HT-29 (cell line): ENCODE measurements around the gene RGS2. TPM values are rescaled to one million over a fixed set of nuclear protein-coding genes. Genes with fewer than 3 reads are reported as not detected.

Experiments used
- DNase-seq: peaks from one replicate; pipeline ENCODE4 v3.0.0-alpha.2; 2015; ENCODE audit warnings: low spot score
- total RNA-seq: library from RNA; depleted of rRNA; stranded (reverse); fragments of >200 nt; shearing (Covaris generic); gene quantifications from 2 replicates; pipeline ENCODE4 v1.2.3, GENCODE V29; 2014; rRNA removed

Gene RGS2
- total RNA-seq, 1 experiment from 2014 or later: 10.5 TPM

GRCh38 chr1:192830595-192831246 is 21.9 kb downstream of the RGS2 start:
- DNase-seq: no peak

- no peak for DNase-seq
Observed at GRCh38 chr1:192831706-192832355, 23.0 kb downstream of the RGS2 start.

GRCh38 chr1:192832492-192832891 is 23.7 kb downstream of the RGS2 start:
- DNase-seq: no peak

- DNase-seq: no peak
Observed at GRCh38 chr1:192835116-192835515, 26.3 kb downstream of the RGS2 start.

DNA sequence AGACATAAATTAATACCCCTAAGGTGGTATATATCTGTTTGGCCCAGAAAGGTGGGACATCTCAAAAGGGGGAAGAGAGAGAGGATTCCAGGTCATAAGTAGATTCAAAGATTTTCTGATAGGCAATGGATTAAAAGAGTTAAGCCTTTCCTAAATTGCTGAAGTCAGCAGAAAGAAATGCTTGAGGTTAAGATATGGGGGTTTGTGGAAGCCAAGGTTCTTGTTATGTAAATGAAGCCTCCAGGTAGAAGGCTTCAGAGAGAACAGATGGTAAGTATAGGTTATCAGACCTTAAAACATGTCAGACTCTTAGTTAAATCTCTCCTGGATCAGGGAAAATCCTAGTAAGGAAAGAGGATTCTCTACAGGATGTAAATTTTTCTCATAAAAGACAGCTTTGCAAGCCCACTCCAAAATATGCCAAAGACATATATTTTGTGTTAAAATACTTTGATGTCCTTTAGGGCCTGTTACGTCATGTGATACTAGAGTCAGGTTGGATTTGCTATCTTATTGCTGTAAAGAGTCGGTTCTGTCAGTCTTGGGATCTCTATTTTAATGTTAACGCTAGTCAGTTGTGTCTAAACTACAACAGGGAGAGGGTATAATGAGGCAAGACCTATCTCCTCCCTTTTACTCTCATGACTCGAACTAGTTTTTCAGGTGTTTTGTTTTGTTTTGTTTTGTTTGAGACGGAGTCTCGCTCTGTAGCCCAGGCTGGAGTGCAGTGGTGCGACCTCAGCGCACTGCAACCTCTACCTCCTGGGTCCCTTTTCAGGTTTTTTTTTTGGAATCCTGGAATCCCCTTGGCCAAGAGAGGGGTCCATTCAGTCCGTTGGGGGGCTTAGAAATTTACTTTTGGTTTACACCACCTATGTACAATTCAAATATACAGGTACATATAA is 30.6 kb downstream of the RGS2 start:
- no peak for DNase-seq

GRCh38 chr1:192844360-192844759 is 35.5 kb downstream of the RGS2 start:
- no peak for DNase-seq

DNA sequence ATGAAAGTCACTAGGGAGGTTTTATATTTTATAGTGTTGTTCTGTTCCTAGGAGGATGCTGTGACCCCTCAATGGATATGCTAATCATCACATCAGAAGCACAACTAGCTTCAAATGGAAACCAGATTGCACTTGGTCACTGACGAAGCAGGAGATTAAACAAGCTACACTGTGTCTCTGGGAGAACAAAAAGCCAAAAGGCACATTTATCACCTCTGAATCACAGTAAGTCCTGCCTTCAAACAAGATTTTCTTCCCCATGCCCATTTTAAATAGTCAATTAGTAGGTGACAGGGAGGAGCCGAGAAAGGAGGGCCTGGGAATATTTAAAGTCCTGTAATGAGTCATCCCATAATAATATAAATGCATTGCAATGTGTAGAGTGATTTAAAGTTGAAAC is 38.1 kb downstream of the RGS2 start:
- no peak for DNase-seq

GRCh38 chr1:192849011-192849410 is 40.2 kb downstream of the RGS2 start:
- DNase-seq: no peak

GRCh38 chr1:192849442-192849841 is 40.6 kb downstream of the RGS2 start:
- no peak for DNase-seq

DNA sequence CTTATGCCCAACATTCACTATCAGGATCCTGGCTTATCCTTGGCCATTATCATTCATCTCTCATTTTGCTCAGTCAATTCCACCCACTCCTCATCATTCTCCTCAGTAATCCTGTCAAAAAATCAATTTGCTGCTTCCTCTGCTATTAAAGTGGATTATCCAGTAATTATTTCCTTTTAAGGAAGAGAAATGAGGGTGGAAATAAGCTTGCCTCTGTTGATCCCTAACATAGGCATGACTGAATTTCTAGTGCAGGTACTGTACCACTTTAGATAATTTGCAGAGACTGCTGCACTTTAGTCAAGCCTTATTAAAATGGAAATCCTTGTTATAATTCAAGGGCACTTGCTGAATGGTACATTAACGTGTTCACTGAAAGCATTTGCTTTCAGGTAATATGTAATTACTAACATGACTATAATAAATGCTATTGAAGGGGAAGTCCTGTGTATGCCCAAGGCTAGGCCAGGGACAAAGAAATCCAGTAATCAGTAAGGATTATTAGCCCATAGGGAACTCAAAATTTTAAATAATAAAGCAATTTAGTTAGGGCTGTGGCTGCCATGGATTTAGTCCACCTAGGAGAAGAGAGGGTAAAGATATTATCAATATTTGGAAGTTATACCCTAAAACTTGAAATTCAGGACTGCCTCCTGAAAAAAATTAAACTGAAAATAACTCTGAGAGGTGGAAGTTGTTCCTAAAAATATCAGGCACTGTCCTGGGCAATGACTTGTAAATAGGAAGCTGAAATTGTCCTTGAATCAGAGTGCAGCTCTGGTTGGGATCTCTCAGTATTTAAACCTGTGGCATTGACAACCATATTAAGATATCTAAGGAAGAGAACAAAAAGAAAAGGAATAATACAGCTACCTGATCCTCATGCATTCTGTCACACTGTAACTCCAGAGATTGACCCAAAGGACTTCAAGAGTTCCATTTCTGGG is 43.4 kb downstream of the RGS2 start:
- DNase-seq: no peak

GRCh38 chr1:192858456-192858855 is 49.6 kb downstream of the RGS2 start:
- DNase-seq: no peak

DNA sequence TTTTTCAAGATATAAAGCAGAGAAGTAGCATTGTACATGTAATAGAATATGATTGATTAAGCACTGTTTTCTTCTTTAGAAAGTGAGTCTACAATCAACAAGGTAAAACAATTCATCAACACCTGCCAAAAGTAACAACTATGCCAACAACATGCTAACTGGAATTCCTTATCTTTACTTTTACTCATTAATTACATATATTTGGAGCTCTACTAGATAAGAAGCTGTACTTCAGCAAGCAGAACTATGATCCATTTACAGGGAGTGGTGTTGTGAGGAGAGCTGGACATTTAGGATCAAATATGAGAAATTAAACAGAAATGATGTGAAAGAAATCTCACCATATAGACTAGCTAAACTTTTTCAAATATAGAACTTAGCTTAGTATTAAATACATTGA is 51.0 kb downstream of the RGS2 start:
- no peak for DNase-seq

DNA sequence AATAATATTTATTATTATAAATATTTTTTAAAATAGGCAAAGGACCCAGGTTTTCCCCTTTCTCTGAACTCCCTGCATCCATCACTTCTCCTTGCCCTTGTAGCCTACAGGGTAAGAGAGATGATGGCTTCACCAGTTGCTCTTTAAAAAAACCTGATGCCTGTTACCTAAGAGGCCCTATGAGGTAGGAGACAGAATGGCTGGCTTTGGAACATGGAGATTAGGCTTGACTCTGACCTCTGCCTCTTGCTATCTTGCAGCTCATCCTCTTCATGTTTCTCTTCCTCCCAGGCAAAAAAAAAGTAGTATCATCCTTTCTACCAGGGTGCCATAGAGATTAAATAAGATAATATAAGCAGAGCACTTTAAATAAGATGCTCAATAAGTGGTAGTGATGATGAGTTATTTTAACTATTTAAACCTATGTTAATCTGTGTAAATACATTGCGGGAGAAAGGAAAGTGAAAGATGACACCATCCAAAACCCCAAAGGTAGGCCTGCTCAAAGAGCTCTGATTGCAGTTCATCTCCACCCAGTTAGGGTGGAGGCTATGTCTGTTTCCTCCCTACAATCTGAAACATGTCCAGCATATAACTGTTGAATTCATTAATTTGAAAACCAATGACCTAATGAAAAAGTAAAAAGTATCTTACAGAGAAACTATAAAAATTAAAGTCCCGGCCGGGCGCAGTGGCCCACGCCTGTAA is 51.8 kb downstream of the RGS2 start:
- DNase-seq: no peak

GRCh38 chr1:192861860-192862259 is 53.0 kb downstream of the RGS2 start:
- DNase-seq: no peak

Other genes with a start within 250 kb of the RGS2 start
- not detected in 2 replicates for gene RGS1, start 233.3 kb upstream of the RGS2 start, total RNA-seq
- gene RGS13, start 172.9 kb upstream of the RGS2 start, total RNA-seq: not detected in 2 replicates